Activated naive CD4-positive, alpha-beta T cell treated with Interleukin-2 at 50 U/mL for 16 hours (primary cell): Measurements from ENCODE around the gene PCYOX1L.

Source experiments
- DNase-seq: peaks from one replicate; pipeline ENCODE4 v3.0.0-alpha.2; 2020

The PCYOX1L gene

GRCh38 chr5:149337736-149338135, 20.1 kb upstream of the PCYOX1L start:
- no peak for DNase-seq

- no peak for DNase-seq
Observed at GRCh38 chr5:149338364-149338763, 19.5 kb upstream of the PCYOX1L start.

GRCh38 chr5:149340920-149341319, 16.9 kb upstream of the PCYOX1L start:
- DNase-seq: no peak

GRCh38 chr5:149341876-149342275, 16.0 kb upstream of the PCYOX1L start:
- no peak for DNase-seq

- DNase-seq: no peak
Observed at GRCh38 chr5:149344151-149344550, 13.7 kb upstream of the PCYOX1L start.

- DNase-seq: peak; percentile 95
Observed at GRCh38 chr5:149345147-149345891, 12.5 kb upstream of the PCYOX1L start, which contains the start of gene GRPEL2. Gene GRPEL2, plus strand, starts transcription at chr5:149345499. Its CDS starts 41 bp downstream, at chr5:149345540.

GRCh38 chr5:149345892-149346222, 12.0 kb upstream of the PCYOX1L start:
- DNase-seq: peak; percentile 36

GRCh38 chr5:149348518-149348917, 9.3 kb upstream of the PCYOX1L start:
- DNase-seq: no peak

GRCh38 chr5:149349382-149349781, 8.5 kb upstream of the PCYOX1L start:
- DNase-seq: no peak

GRCh38 chr5:149352169-149352568, 5.7 kb upstream of the PCYOX1L start:
- no peak for DNase-seq

GRCh38 chr5:149353911-149354310, 3.9 kb upstream of the PCYOX1L start:
- no peak for DNase-seq

- DNase-seq: peak; percentile 28
Observed at GRCh38 chr5:149355688-149356087, 2.2 kb upstream of the PCYOX1L start.

- peak; percentile 38 for DNase-seq
Observed at GRCh38 chr5:149356391-149356790, 1.5 kb upstream of the PCYOX1L start.

GRCh38 chr5:149358294-149358651, 427 bp downstream of the PCYOX1L start:
- DNase-seq: peak; percentile 29

- DNase-seq: no peak
Observed at GRCh38 chr5:149358868-149359495, 1.1 kb downstream of the PCYOX1L start.

- no peak for DNase-seq
Observed at GRCh38 chr5:149360272-149360671, 2.4 kb downstream of the PCYOX1L start.

GRCh38 chr5:149362541-149362940, 4.7 kb downstream of the PCYOX1L start:
- DNase-seq: no peak

GRCh38 chr5:149363358-149363757, 5.5 kb downstream of the PCYOX1L start:
- DNase-seq: no peak

GRCh38 chr5:149363936-149364335, 6.1 kb downstream of the PCYOX1L start:
- no peak for DNase-seq

- no peak for DNase-seq
Observed at GRCh38 chr5:149364719-149365118, 6.9 kb downstream of the PCYOX1L start.

GRCh38 chr5:149365418-149365817, 7.6 kb downstream of the PCYOX1L start:
- no peak for DNase-seq

- DNase-seq: no peak
Observed at GRCh38 chr5:149366169-149366729, 8.4 kb downstream of the PCYOX1L start.

- DNase-seq: peak; percentile 59
Observed at GRCh38 chr5:149367249-149367971, 9.6 kb downstream of the PCYOX1L start.
